ENCODE measurements around the gene MYADML2. TPM values are rescaled to one million over a fixed set of nuclear protein-coding genes. Genes with fewer than 3 reads are reported as not detected.

The MYADML2 gene
- total and polyA plus RNA-seq, 5 donors = 0.51 to 1.9 (median 1.3) TPM; not detected in 1

- WGBS = 91% methylated on average over 28 of the region's 28 CpGs
- intact Hi-C loops (cut with DNase I) = no loop called here
- peak in 1 of 3 donors; percentile 21 for DNase-seq
These were observed 42.2 kb downstream of the MYADML2 start for GRCh38 chr17:81904600-81905423.

GRCh38 chr17:81903896-81904599, 43.0 kb downstream of the MYADML2 start:
- intact Hi-C loops (cut with DNase I) = no loop called here
- DNase-seq (no peak), ATAC-seq (no peak)

More at GRCh38 chr17:81904600-81905423, 42.2 kb downstream of the MYADML2 start:
- H3K27me3 ChIP-seq (ENCODE audit: control insufficient read depth, insufficient read depth) = no peaks in the 10 kb centered on the region
- H3K27ac ChIP-seq (ENCODE audit: low read length) = no peak overlapping the region
- no peaks in the 10 kb centered on the region for H3K4me1 ChIP-seq (ENCODE audit: control insufficient read depth, insufficient read depth, low read length)
- no peak overlapping the region for H3K4me3 ChIP-seq (ENCODE audit: low read length)
- ATAC-seq = no peak
- H3K9me3 ChIP-seq (ENCODE audit: control insufficient read depth, low read length) = no peaks in the 10 kb centered on the region

GRCh38 chr17:81903415-81903831, 43.6 kb downstream of the MYADML2 start:
- no peaks in the 10 kb centered on the region for H3K27me3 ChIP-seq (ENCODE audit: control insufficient read depth, insufficient read depth)
- no peak overlapping the region for H3K4me3 ChIP-seq (ENCODE audit: low read length)
- no peaks in the 10 kb centered on the region for H3K4me1 ChIP-seq (ENCODE audit: control insufficient read depth, insufficient read depth, low read length)
- 94% methylated on average over 10 of the region's 10 CpGs for WGBS
- DNase-seq (no peak), ATAC-seq (no peak)
- H3K27ac ChIP-seq (ENCODE audit: low read length) = no peak overlapping the region
- H3K9me3 ChIP-seq (ENCODE audit: control insufficient read depth, low read length) = no peaks in the 10 kb centered on the region
- intact Hi-C loops (cut with DNase I) = no loop called here

More at GRCh38 chr17:81903896-81904599, 43.0 kb downstream of the MYADML2 start:
- H3K4me1 ChIP-seq (ENCODE audit: control insufficient read depth, insufficient read depth, low read length) = no peaks in the 10 kb centered on the region
- 93% methylated on average over 24 of the region's 24 CpGs for WGBS
- H3K27me3 ChIP-seq (ENCODE audit: control insufficient read depth, insufficient read depth) = no peaks in the 10 kb centered on the region
- H3K27ac ChIP-seq (ENCODE audit: low read length) = no peak overlapping the region
- no peaks in the 10 kb centered on the region for H3K9me3 ChIP-seq (ENCODE audit: control insufficient read depth, low read length)
- H3K4me3 ChIP-seq (ENCODE audit: low read length) = no peak overlapping the region

- Histone ChIP-seq H3K27ac (ENCODE audit: low read length) (no peak overlapping the region), H3K9me3 (ENCODE audit: control insufficient read depth, low read length) (no peaks in the 10 kb centered on the region), H3K4me1 (ENCODE audit: control insufficient read depth, insufficient read depth, low read length) (no peaks in the 10 kb centered on the region), H3K27me3 (ENCODE audit: control insufficient read depth, insufficient read depth) (no peaks in the 10 kb centered on the region), H3K4me3 (ENCODE audit: low read length) (no peak overlapping the region)
- ATAC-seq = peak; percentile 1 to 2
- 43% methylated on average over 47 of the region's 47 CpGs for WGBS
- DNase-seq = peak in 1 of 3 donors; percentile 64
- intact Hi-C loops (cut with DNase I) = no loop called here
These were observed 44.2 kb downstream of the MYADML2 start for GRCh38 chr17:81902653-81903414.

- peak; percentile 59 to 62 for ATAC-seq
- peak within 1 kb of the TSS; percentile 8 for H3K4me3 ChIP-seq (ENCODE audit: low read length)
- H3K9me3 ChIP-seq (ENCODE audit: control insufficient read depth, low read length) = no peaks in the 10 kb centered on the region
- intact Hi-C loops (cut with DNase I) = no loop called here
- H3K27me3 ChIP-seq (ENCODE audit: control insufficient read depth, insufficient read depth) = no peaks in the 10 kb centered on the region
- H3K4me1 ChIP-seq (ENCODE audit: control insufficient read depth, insufficient read depth, low read length) = no peaks in the 10 kb centered on the region
- 1% methylated on average over 79 of the region's 79 CpGs for WGBS
- DNase-seq = peak in 2 of 3 donors; percentile 75 to 81
- H3K27ac ChIP-seq (ENCODE audit: low read length) = no peak within 1 kb of the TSS
These were observed 44.9 kb downstream of the MYADML2 start, which contains the start of gene NPB for GRCh38 chr17:81902023-81902652. Gene NPB, plus strand, starts transcription at chr17:81902238. Its CDS starts 40 bp downstream, at chr17:81902278.

GRCh38 chr17:81901167-81902022, 45.6 kb downstream of the MYADML2 start:
- ATAC-seq (peak in 1 of 2 donors; percentile 1), DNase-seq (peak in 1 of 3 donors; percentile 32)
- Histone ChIP-seq H3K27ac (ENCODE audit: low read length) (no peak overlapping the region), H3K27me3 (ENCODE audit: control insufficient read depth, insufficient read depth) (no peaks in the 10 kb centered on the region), H3K4me1 (ENCODE audit: control insufficient read depth, insufficient read depth, low read length) (no peaks in the 10 kb centered on the region), H3K9me3 (ENCODE audit: control insufficient read depth, low read length) (no peaks in the 10 kb centered on the region), H3K4me3 (ENCODE audit: low read length) (peak overlapping the region; percentile 8)
- intact Hi-C loops (cut with DNase I) = no loop called here
- WGBS = 47% methylated on average over 21 of the region's 21 CpGs

GRCh38 chr17:81900181-81900820, 46.7 kb downstream of the MYADML2 start:
- intact Hi-C loops (cut with DNase I) = no loop called here
- H3K27me3 ChIP-seq (ENCODE audit: control insufficient read depth, insufficient read depth) = no peaks in the 10 kb centered on the region
- DNase-seq (peak in 1 of 3 donors; percentile 33), ATAC-seq (no peak)
- no peaks in the 10 kb centered on the region for H3K9me3 ChIP-seq (ENCODE audit: control insufficient read depth, low read length)
- H3K27ac ChIP-seq (ENCODE audit: low read length) = no peak overlapping the region
- WGBS = 82% methylated on average over 18 of the region's 18 CpGs
- no peaks in the 10 kb centered on the region for H3K4me1 ChIP-seq (ENCODE audit: control insufficient read depth, insufficient read depth, low read length)
- no peak overlapping the region for H3K4me3 ChIP-seq (ENCODE audit: low read length)

GRCh38 chr17:81899514-81900166, 47.4 kb downstream of the MYADML2 start:
- Histone ChIP-seq H3K27me3 (ENCODE audit: control insufficient read depth, insufficient read depth) (no peaks in the 10 kb centered on the region), H3K4me1 (ENCODE audit: control insufficient read depth, insufficient read depth, low read length) (no peaks in the 10 kb centered on the region), H3K27ac (ENCODE audit: low read length) (no peak overlapping the region), H3K9me3 (ENCODE audit: control insufficient read depth, low read length) (no peaks in the 10 kb centered on the region), H3K4me3 (ENCODE audit: low read length) (no peak overlapping the region)
- WGBS = 92% methylated on average over 22 of the region's 22 CpGs
- no peak for ATAC-seq
- intact Hi-C loops (cut with DNase I) = no loop called here
- DNase-seq = peak in 1 of 3 donors; percentile 32

GRCh38 chr17:81898885-81899284, 48.1 kb downstream of the MYADML2 start:
- Histone ChIP-seq H3K27ac (ENCODE audit: low read length) (no peak overlapping the region), H3K4me3 (ENCODE audit: low read length) (no peak overlapping the region), H3K9me3 (ENCODE audit: control insufficient read depth, low read length) (no peaks in the 10 kb centered on the region), H3K4me1 (ENCODE audit: control insufficient read depth, insufficient read depth, low read length) (no peaks in the 10 kb centered on the region), H3K27me3 (ENCODE audit: control insufficient read depth, insufficient read depth) (no peaks in the 10 kb centered on the region)
- 92% methylated on average over 9 of the region's 9 CpGs for WGBS
- intact Hi-C loops (cut with DNase I) = no loop called here
- no peak for DNase-seq
- ATAC-seq = no peak

Measured in right cardiac atrium (tissue), 5 donors.